HG02970 (cell line): ENCODE results near the gene ARSK.
"Not testable (repeated sequence)": the region's sequence is repeated elsewhere in the genome, so short reads cannot be mapped to it uniquely, and the experiment has no call there.

Source experiments
- ATAC-seq: cut with Tn5 transposase; IDR thresholded peaks from one replicate; pipeline ENCODE4 v1.9.1; 2021; ENCODE audit warnings: mild to moderate bottlenecking, moderate library complexity, moderate number of reproducible peaks; ENCODE audit not compliant: unreplicated experiment, low FRiP score

ARSK gene

GRCh38 chr5:95644351-95645042 is 89.6 kb downstream of the ARSK start:
- no peak for ATAC-seq

- ATAC-seq, result not testable (repeated sequence)
Measured at GRCh38 chr5:95646226-95646568, 91.3 kb downstream of the ARSK start.

- peak; percentile 98 for ATAC-seq
Measured at GRCh38 chr5:95646569-95647431, 91.9 kb downstream of the ARSK start, which contains the start of gene RFESD. TSS of gene RFESD (plus strand) at chr5:95646777. CDS start at chr5:95652272, 5,495 bp downstream.

- ATAC-seq, result no peak
Measured at GRCh38 chr5:95647886-95648860, 93.3 kb downstream of the ARSK start.

GRCh38 chr5:95649274-95649673 is 94.4 kb downstream of the ARSK start:
- no peak for ATAC-seq

- ATAC-seq, result no peak
Measured at GRCh38 chr5:95649842-95650620, 95.1 kb downstream of the ARSK start.

- ATAC-seq, result no peak
Measured at GRCh38 chr5:95652849-95653248, 97.9 kb downstream of the ARSK start.

- no peak for ATAC-seq
Measured at GRCh38 chr5:95654196-95654595, 99.3 kb downstream of the ARSK start.
